CD8-positive, alpha-beta memory T cell (primary cell): ENCODE results near the gene RNF121. TPM values are rescaled to one million over a fixed set of nuclear protein-coding genes. Genes with fewer than 3 reads are reported as not detected.

Source experiments
- CTCF ChIA-PET: fragments of 350-600 bp; sonication (Branson Sonifier 250); formaldehyde crosslinking; loops from one replicate; lab custom pipeline; 2021; ENCODE audit warnings: antibody characterized with exemption; lab: Charles Lee
- POLR2A ChIA-PET: fragments of 350-600 bp; sonication (Branson Sonifier 250); formaldehyde crosslinking; loops from one replicate; lab custom pipeline; 2021; ENCODE audit warnings: antibody characterized with exemption; lab: Charles Lee
- DNase-seq, 5 donors: peaks; one replicate each; pipeline versions ENCODE4 v3.0.0 to v3.0.0-alpha.2; 2020 to 2022; ENCODE audit warnings: mixed read lengths in 1 of 5
- H3K27ac ChIP-seq: one replicate; pipeline ENCODE4 v1.7.0; 2013; ENCODE audit warnings: low read depth, mild to moderate bottlenecking, low read length, moderate library complexity
- H3K27me3 ChIP-seq: 2 replicates; pipeline ENCODE4 v1.7.0; 2013; ENCODE audit warnings: low read length, mild to moderate bottlenecking; ENCODE audit not compliant: insufficient read depth, poor library complexity, severe bottlenecking
- H3K36me3 ChIP-seq: 2 replicates; pipeline ENCODE4 v1.7.0; 2013; ENCODE audit warnings: mild to moderate bottlenecking, low read length, moderate library complexity; ENCODE audit not compliant: insufficient read depth
- H3K4me1 ChIP-seq: 2 replicates; pipeline ENCODE4 v1.7.0; 2013; ENCODE audit warnings: mild to moderate bottlenecking, low read length, moderate library complexity; ENCODE audit not compliant: insufficient read depth
- H3K4me3 ChIP-seq: 2 replicates; pipeline ENCODE4 v1.7.0; 2013; ENCODE audit warnings: mild to moderate bottlenecking, low read length
- H3K9me3 ChIP-seq: 2 replicates; pipeline ENCODE4 v1.7.0; 2013; ENCODE audit warnings: mild to moderate bottlenecking, low read length
- H3K27ac Mint-ChIP-seq, 8 donors: one replicate each; pipeline ENCODE4 v1.8.0; 2020 to 2021; ENCODE audit warnings: mixed read lengths in 8 of 8, mild to moderate bottlenecking in 6 of 8, inconsistent platforms in 3 of 8, moderate library complexity in 3 of 8
- H3K27me3 Mint-ChIP-seq, 2 donors: one replicate each; pipeline ENCODE4 v1.8.0; 2020 to 2021; ENCODE audit warnings: mixed read lengths in 2 of 2, mild to moderate bottlenecking in 1 of 2, moderate library complexity in 1 of 2
- H3K36me3 Mint-ChIP-seq, 3 donors: one replicate each; pipeline ENCODE4 v1.8.0; 2020 to 2021; ENCODE audit warnings: mixed read lengths in 3 of 3, inconsistent platforms in 1 of 3, mild to moderate bottlenecking in 1 of 3
- H3K4me1 Mint-ChIP-seq, 3 donors: one replicate each; pipeline ENCODE4 v1.8.0; 2020 to 2021; ENCODE audit warnings: mixed read lengths in 3 of 3, inconsistent platforms in 1 of 3, mild to moderate bottlenecking in 1 of 3
- H3K4me3 Mint-ChIP-seq, 7 donors: one replicate each; pipeline ENCODE4 v1.8.0; 2020 to 2021; ENCODE audit warnings: mixed read lengths in 7 of 7, mild to moderate bottlenecking in 6 of 7, moderate library complexity in 4 of 7, inconsistent platforms in 2 of 7
- H3K9me3 Mint-ChIP-seq, 5 donors: one replicate each; pipeline ENCODE4 v1.8.0; 2020 to 2022; ENCODE audit warnings: mixed read lengths in 5 of 5, mild to moderate bottlenecking in 3 of 5, moderate library complexity in 2 of 5, inconsistent platforms in 1 of 5
- polyA plus RNA-seq: library from polyadenylated mRNA; unstranded; fragments of 300-500 nt; fragmentation: Illumina TruSeq; gene quantifications from one replicate; pipeline ENCODE4 v1.2.3, GENCODE V29; 2021
- total RNA-seq, 2 experiments: library from RNA; stranded (reverse); gene quantifications; one replicate each; pipeline ENCODE4 v1.2.3, GENCODE V29; 2021

Gene RNF121
- total and polyA plus RNA-seq, 3 experiments from 2014 or later: 9.4 to 62.1 (median 57.3) TPM

GRCh38 chr11:72045849-72046248, 117.0 kb downstream of the RNF121 start:
- Histone ChIP-seq H3K27me3 (no peaks in the 10 kb centered on the region), H3K27ac (no peak overlapping the region), H3K4me3 (no peak overlapping the region), H3K36me3 (no peaks in the 10 kb centered on the region), H3K4me1 (peaks cover 26% of the 10 kb centered on the region), H3K9me3 (no peaks in the 10 kb centered on the region)
- H3K27me3 Mint-ChIP-seq: no peaks in the 10 kb centered on the region
- no peak overlapping the region for H3K4me3 Mint-ChIP-seq
- CTCF ChIA-PET: no interaction called here
- no peak for DNase-seq
- H3K9me3 Mint-ChIP-seq: no peaks in the 10 kb centered on the region
- POLR2A ChIA-PET: no interaction called here
- peak overlapping the region in 1 of 8 donors; percentile 12 for H3K27ac Mint-ChIP-seq
- peaks cover 0 to 5% (median 1%) of the 10 kb centered on the region in 3 donors for H3K36me3 Mint-ChIP-seq
- H3K4me1 Mint-ChIP-seq: peaks cover 0 to 20% (median 11%) of the 10 kb centered on the region in 3 donors

Other genes with a start within 250 kb of the RNF121 start
- gene DEFB108B, start 95.8 kb upstream of the RNF121 start, total RNA-seq: not detected
- not detected for gene DEFB108B, start 95.8 kb upstream of the RNF121 start, polyA plus RNA-seq
- gene DEFB131B, start 50.6 kb upstream of the RNF121 start, total RNA-seq: not detected
- not detected for gene DEFB131B, start 50.6 kb upstream of the RNF121 start, polyA plus RNA-seq
- 10 to 100 TPM; 12.7 to 13.0 TPM for gene XNDC1N, start 452 bp upstream of the RNF121 start, total RNA-seq
- 5.2 TPM for gene XNDC1N, start 452 bp upstream of the RNF121 start, polyA plus RNA-seq
- gene IL18BP, start 69.9 kb downstream of the RNF121 start, total RNA-seq: 1 to 10 TPM; 8.5 to 9.5 TPM
- gene IL18BP, start 69.9 kb downstream of the RNF121 start, polyA plus RNA-seq: 21.8 TPM
- 100 to 1,000 TPM; 106 to 110 TPM for gene NUMA1, start 151.5 kb downstream of the RNF121 start, total RNA-seq
- gene NUMA1, start 151.5 kb downstream of the RNF121 start, polyA plus RNA-seq: 73.5 TPM
- 1 to 10 TPM; 8.2 to 8.9 TPM for gene LRRC51, start 151.8 kb downstream of the RNF121 start, total RNA-seq
- 2.6 TPM for gene LRRC51, start 151.8 kb downstream of the RNF121 start, polyA plus RNA-seq
- gene LAMTOR1, start 174.3 kb downstream of the RNF121 start, total RNA-seq: 10 to 100 TPM; 77.3 to 79.2 TPM
- gene LAMTOR1, start 174.3 kb downstream of the RNF121 start, polyA plus RNA-seq: 82.3 TPM
- gene TOMT, start 176.9 kb downstream of the RNF121 start, total RNA-seq: not detected
- not detected for gene TOMT, start 176.9 kb downstream of the RNF121 start, polyA plus RNA-seq
- 10 to 100 TPM; 63.3 to 66.2 TPM for gene ANAPC15, start 183.6 kb downstream of the RNF121 start, total RNA-seq
- gene ANAPC15, start 183.6 kb downstream of the RNF121 start, polyA plus RNA-seq: 79.0 TPM
- gene FOLR3, start 206.7 kb downstream of the RNF121 start, total RNA-seq: not detected
- not detected for gene FOLR3, start 206.7 kb downstream of the RNF121 start, polyA plus RNA-seq